GM12892 (cell line): ENCODE data around the gene APC2.
"Not testable (repeated sequence)": the region's sequence is repeated elsewhere in the genome, so short reads cannot be mapped to it uniquely, and the experiment has no call there.

Experiments
- DNase-seq: peaks from one replicate; pipeline ENCODE4 v3.0.0; 2011; ENCODE audit not compliant: insufficient read length
- FAIRE-seq: peaks from 2 replicates; lab custom pipeline; 2011; peaks lifted over from hg19 to GRCh38; lab: Jason Lieb, UNC
- POLR2A ChIP-seq: IDR thresholded peaks from 2 replicates; pipeline ENCODE4 v1.6.1; 2011; ENCODE audit warnings: low read depth, low read length, control low read depth
- POLR2AphosphoS5 ChIP-seq: IDR thresholded peaks from 2 replicates; pipeline ENCODE4 v1.6.1; 2011; ENCODE audit warnings: low read depth, low read length, control low read depth
- TAF1 ChIP-seq: IDR thresholded peaks from 2 replicates; pipeline ENCODE4 v1.6.1; 2011; ENCODE audit warnings: low read depth, mild to moderate bottlenecking, control low read depth, low read length, borderline replicate concordance

APC2 gene

DNA sequence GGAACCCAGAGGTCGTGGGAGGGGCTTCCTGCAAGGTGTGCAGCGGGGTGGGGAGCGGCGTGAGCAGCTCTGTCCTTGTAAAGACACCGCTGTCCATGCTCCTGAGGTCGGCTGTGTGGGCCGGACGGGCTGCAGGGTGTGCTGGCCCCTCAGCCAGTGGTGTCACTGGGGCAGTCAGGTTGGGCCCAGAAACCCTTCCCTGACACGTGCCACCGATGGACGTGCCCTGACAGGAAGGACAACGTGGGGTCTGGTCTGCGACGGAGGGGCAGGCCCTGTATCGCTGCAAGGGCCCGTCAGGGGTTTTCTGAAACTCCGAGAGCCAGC, 15.9 kb upstream of the APC2 start:
- DNase-seq (no peak), FAIRE-seq (no peak)
- TF ChIP-seq POLR2AphosphoS5 (no peak), POLR2A (no peak), TAF1 (no peak)

DNA sequence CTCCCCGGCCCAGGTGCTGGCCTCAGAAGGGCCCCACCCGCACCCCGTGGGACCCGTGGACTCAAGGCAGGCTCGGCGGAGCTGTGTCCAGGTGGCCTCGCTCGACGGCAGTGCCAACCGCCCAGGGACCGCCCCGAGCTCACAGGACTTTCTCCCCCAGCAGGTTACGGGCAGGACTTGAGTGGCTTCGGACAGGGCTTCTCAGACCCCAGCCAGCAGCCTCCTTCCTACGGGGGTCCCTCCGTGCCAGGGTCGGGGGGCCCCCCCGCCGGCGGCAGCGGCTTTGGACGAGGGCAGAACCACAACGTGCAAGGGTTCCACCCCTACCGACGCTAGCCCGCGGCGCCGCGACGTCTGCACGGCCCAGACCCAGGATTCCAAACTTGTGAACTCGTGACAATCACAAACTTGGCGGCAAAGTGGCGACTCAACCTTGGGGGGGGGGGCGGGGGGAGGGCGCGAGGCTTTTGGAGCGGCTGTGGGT, 15.3 kb upstream of the APC2 start:
- TF ChIP-seq POLR2AphosphoS5 (no peak), TAF1 (no peak), POLR2A (no peak)
- FAIRE-seq: no peak
- no peak for DNase-seq

DNA sequence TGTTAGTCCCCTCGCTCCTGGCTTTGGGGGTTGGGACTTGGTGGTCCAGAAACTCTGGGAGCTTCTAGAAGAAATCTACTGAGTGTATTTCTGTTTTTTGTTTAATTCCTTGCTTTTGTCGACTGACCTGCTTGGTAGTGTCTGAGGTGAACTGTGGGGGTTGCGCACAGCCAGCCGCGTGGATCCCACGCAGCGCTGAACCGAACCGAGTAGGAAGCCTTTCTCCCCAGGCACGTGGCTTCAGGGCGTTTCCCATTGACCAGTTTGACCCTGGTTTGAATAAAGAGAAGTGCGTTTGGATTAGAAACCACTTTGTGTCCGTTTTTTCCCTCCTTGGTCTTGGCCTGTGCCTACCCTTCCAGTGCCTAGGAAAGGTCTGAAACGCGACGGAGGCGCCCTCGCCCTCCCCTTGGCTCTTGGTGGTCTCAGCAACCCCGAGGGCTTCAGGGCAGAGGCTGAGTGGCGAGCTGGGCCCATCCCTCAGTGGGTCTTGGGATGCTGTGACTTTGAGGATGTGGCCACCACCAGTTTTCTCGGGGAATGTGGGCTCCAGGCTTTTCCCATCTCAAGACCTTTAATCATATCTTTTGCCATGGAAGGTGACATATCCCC, 14.4 kb upstream of the APC2 start:
- no peak for FAIRE-seq
- no peak for TF ChIP-seq TAF1
- no peak for TF ChIP-seq POLR2A
- TF ChIP-seq POLR2AphosphoS5: no peak
- no peak for DNase-seq

DNA sequence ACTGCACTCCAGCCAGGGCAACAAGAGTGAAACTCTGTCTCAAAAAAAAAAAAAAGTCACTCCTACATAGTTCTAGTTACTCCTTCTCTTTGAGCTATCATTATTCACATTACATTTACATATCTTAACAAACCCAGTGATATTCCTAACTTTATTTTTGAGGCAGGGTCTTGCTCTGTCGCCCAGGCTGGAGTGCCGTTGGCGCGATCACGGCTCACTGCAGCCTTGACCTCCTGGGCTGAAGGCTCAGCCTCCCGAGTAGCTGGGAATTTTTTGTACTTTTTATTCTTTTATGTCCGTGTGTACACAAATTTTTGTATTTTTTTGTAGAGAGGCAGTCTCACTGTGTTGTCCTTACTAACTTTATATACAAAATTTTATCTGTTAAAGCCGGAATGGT, 12.3 kb upstream of the APC2 start:
- TF ChIP-seq POLR2A: no peak
- no peak for TF ChIP-seq TAF1
- TF ChIP-seq POLR2AphosphoS5: no peak
- DNase-seq (no peak), FAIRE-seq (no peak)

DNA sequence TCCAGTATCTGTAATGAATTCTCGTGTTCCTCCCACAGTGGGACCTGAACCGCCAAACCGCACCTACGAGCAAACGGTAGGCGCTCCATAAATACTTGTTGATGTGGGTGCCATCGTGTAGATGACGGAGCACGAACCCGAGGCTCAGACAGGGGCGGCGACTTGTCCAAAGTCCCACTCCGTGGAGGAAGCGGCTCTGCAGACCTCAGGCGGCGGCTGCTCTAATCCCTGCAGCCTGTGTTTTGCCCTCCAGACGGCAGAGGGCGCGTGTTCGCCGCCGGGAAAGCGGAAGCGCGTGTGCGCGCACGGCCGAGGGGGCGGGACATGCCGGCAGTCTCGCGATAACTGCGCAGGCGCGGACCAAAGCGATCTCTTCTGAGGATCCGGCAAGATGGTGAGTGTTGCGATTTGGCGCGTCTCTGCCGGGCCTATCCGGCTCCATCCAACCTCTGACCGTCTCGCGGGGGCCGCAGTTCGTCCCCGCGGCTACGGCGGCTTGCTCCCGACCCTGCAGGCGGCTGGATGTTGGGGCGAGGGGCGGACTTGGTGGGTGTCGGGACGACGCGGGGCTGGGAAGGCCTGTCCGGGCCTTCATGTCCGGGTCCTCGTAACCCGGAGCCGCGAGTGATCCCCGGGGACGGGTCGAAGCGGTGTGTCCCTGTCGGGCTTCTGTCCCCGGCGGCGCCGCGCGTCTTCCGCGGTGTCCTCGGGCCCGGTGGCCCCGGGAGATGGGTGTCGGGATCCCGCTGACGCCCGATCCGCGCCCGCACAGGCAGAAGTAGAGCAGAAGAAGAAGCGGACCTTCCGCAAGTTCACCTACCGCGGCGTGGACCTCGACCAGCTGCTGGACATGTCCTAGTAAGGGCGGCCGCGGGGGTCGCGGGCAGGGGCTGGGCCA, 11.6 kb upstream of the APC2 start, which contains the start of gene RPS15:
TSS of gene RPS15 (plus strand) at position 362 of the 898 bp plus-strand sequence. CDS start at position 392, 30 bp downstream.
- TF ChIP-seq POLR2AphosphoS5: peak; percentile 99
- peak; percentile 100 for TF ChIP-seq TAF1
- peak; percentile 100 for TF ChIP-seq POLR2A
- FAIRE-seq (peak; percentile 100), DNase-seq (peak; percentile 95)

DNA sequence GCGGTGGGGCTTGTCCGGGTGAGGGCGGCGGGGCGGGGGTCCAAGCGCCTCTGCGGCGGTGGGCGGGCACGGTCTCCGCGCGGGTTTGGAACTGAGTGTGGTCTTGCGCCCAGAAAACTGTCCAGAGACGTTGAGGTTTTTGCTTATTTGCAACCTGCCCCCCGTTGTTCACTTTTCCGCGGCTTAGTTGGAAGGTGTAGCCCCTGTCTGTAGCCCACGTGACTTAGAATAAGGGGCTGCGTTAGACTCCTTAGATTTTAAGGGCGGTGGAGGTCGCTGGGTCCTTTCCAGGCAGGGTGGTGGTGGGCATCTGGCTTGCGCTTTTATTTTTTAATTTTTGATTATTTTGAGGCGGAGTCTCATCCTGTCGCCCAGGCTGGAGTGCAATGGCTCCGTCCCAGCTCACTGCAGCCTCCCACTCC, 11.0 kb upstream of the APC2 start:
- FAIRE-seq: no peak
- no peak for DNase-seq
- TF ChIP-seq POLR2A (no peak), TAF1 (no peak), POLR2AphosphoS5 (no peak; the same call in 1 of the 2 replicates)

DNA sequence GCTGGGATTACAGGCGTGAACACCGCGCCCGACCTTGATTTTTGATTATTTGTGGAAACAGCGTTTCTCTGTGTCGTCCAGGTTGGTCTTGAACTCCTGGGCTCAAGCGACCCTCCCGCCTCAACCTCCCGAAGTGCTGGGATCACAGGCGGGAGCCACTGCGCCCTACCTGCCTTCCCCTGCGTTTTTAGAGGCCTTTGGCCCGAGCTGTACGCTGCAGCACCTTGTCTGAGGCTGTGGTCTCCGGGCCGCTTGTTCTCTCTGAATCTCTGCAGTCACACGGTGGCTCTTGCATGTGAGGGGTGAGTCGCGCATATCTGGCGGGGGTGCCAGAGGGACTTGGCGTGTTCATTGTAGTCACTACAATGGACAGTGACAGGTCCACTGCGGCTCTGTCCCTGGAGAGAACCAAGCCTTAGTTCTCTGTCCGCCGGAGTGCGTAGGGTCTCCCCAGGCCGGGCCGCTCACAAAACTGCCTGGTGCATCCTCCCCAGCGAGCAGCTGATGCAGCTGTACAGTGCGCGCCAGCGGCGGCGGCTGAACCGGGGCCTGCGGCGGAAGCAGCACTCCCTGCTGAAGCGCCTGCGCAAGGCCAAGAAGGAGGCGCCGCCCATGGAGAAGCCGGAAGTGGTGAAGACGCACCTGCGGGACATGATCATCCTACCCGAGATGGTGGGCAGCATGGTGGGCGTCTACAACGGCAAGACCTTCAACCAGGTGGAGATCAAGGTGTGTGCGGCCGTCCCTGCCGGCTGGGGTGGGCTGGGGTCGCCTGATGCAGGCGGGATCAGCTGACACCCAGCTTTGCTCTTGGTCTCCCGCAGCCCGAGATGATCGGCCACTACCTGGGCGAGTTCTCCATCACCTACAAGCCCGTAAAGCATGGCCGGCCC, 10.2 kb upstream of the APC2 start:
- not testable (repeated sequence) for FAIRE-seq, DNase-seq
- TF ChIP-seq POLR2AphosphoS5 (peak; percentile 25; the same call in 1 of the 2 replicates), POLR2A (0 out of 2 replicates have a peak, but pooled peaks have one; percentile 0)

DNA sequence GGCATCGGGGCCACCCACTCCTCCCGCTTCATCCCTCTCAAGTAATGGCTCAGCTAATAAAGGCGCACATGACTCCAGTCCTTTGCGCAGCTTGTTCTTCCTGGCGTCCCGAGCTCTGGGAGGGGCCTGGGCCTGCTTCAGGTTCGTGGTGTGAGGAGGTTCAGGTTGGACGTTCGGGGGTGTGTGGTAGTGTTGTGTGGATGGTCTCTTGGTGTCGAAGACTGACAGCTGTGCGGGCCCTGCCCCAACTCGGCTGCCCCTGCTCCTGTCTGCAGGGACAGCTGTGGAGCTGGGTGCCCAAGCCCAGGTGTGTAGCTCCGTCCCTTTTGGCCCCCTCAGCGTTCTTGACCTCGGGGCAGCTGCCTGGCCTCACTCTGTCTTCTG, 9.5 kb upstream of the APC2 start:
- TF ChIP-seq POLR2A (peak; percentile 8; the same call in 1 of the 2 replicates), POLR2AphosphoS5 (no peak; the same call in 1 of the 2 replicates)
- FAIRE-seq (no peak), DNase-seq (no peak)

DNA sequence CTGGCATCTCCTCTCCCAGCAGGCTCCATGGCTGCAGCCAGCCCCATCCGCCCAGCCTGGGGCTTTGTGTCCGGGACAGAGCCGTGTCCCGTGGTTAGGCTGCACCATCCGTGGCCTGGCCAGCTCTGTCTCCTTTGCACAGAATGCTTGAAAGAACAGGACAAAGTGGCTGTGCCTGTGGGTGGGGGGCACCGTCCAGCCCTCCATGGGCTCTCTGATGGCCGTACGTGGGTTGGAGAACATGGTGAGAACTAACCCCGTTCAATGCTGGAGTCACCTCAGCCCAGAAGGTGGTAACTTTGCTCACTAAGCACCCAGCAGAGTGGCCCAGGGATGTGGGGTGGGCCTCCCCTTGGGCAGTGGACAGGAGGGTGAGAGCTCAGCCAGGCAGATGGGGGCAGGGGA, 8.9 kb upstream of the APC2 start:
- FAIRE-seq: no peak
- TF ChIP-seq TAF1: no peak
- TF ChIP-seq POLR2AphosphoS5: peak; percentile 44; the same call in 1 of the 2 replicates
- TF ChIP-seq POLR2A: peak; percentile 7; the same call in 1 of the 2 replicates
- DNase-seq: no peak

DNA sequence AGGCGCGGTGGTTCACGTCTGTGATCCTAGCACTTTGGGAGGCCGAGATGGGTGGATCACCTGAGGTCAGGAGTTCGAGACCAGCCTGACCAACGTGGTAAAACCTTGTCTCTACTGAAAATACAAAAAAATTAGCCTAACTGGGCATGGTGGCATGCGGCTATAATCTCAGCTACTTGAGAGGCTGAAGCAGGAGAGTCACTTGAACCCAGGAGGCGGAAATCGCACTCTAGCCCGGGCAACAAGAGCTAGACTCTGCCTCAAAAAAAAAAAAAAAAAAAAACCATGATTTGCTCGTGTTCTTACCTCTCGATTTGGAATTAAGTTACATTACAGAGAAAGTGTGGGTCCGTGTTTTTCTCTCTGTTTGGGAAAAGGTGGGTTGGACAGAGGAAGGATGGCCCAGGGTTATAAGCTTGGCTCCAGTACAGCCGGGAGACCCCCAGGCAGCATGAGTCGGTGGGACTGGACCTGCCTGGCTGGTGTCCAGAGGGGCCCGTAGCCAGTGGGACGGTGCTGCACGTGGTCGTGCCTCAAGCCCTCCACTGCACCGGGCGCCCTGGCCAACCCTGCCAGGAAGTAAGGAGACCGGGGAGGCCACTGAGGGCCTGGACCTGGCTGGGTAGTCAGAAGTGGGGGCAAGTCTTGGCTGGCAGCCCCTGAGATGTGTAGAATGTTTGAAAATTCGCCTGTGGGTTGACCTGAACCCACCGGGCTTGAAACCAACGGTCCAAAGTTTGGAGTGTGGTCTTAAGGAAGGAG, 8.1 kb upstream of the APC2 start:
- FAIRE-seq: no peak
- TF ChIP-seq TAF1 (no peak), POLR2A (peak; percentile 12; the same call in 1 of the 2 replicates)
- DNase-seq: no peak
